Skin epidermis (tissue), 12 donors: Measurements from ENCODE around the gene APPBP2.
"Not testable (repeated sequence)": the region's sequence is repeated elsewhere in the genome, so short reads cannot be mapped to it uniquely, and the experiment has no call there.

ENCODE experiments used
- H3K27ac ChIP-seq, 21 experiments: fragments of 200-600 bp; sonication (generic) in 11 of 21; one replicate each; pipeline ENCODE4 v1.5.0; 2020; ENCODE audit warnings: mild to moderate bottlenecking in 3 of 21, inconsistent platforms in 2 of 21, moderate library complexity in 2 of 21
- H3K4me3 ChIP-seq, 7 experiments: fragments of 200-600 bp; sonication (generic) in 2 of 7; one replicate each; pipeline ENCODE4 v1.5.0; 2020; ENCODE audit warnings: inconsistent platforms in 2 of 7, mild to moderate bottlenecking in 2 of 7, moderate library complexity in 1 of 7

The APPBP2 gene

GRCh38 chr17:60508384-60508980, 17.6 kb downstream of the APPBP2 start:
- Histone ChIP-seq H3K27ac (no peak overlapping the region), H3K4me3 (no peak overlapping the region)

DNA sequence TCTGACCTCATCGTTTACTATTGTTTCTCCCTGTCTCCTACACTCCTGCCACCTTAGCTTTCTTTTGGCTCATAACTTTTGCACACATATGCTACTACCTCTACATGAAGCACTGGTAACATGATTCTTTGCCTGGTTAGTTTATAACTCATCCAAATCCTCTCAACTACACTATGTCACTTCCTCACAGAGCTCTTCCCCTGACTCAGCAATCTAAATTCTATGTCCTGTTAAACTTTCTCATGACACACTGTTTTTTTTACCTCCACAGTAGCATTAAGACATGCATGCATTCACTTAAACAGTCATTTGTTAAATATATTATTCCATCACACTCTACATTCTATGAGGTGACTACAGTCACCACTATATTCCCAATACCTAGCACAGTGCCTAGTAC, 19.7 kb downstream of the APPBP2 start:
- Histone ChIP-seq H3K4me3 (no peak overlapping the region), H3K27ac (no peak overlapping the region)

- no peak overlapping the region for H3K4me3 ChIP-seq
- H3K27ac ChIP-seq: no peak overlapping the region
These were observed 23.9 kb downstream of the APPBP2 start for GRCh38 chr17:60502145-60502544.

DNA sequence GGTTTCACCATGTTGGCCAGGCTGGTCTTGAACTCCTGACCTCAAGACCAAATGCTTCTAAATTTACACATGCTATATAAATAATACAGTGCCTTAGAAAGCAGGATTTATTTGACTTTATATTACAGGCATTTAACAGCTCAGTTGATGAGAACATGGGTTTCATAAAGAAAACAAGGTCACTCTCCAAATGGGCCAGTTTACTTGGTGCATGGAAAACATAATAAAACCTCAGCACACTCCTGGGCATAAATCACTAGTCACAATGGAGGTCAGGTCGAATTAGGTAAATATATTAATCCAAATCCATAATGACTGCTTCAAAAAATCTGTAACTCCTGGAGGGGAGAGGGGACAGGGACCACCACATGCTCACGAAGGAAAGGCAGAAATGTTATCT, 24.5 kb downstream of the APPBP2 start:
- H3K4me3 ChIP-seq: no peak overlapping the region
- H3K27ac ChIP-seq: no peak overlapping the region

DNA sequence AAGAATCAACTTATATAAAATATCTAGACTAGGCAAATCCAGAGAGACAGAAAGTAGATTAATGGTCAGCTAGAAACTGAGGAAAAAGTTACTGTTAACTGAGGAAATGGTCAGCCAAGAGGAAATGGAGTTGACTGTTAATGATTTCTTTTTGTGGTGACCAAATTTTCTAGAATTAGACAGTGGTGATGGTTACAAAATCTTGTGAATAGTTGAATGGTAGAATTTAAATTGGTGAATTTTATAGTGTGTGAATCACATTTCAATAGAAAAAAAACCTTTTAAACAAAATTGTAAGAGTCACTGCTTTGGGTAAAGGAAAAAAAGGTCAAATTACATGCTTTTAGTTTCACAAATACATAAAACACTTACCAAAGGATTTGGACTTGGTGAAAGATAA, 30.0 kb downstream of the APPBP2 start:
- H3K27ac ChIP-seq: no peak overlapping the region
- no peak overlapping the region for H3K4me3 ChIP-seq

GRCh38 chr17:60495260-60495659, 30.8 kb downstream of the APPBP2 start:
- H3K4me3 ChIP-seq: no peak overlapping the region
- no peak overlapping the region for H3K27ac ChIP-seq

- H3K27ac ChIP-seq: no peak overlapping the region
- no peak overlapping the region for H3K4me3 ChIP-seq
These were observed 32.2 kb downstream of the APPBP2 start for GRCh38 chr17:60493847-60494321.

DNA sequence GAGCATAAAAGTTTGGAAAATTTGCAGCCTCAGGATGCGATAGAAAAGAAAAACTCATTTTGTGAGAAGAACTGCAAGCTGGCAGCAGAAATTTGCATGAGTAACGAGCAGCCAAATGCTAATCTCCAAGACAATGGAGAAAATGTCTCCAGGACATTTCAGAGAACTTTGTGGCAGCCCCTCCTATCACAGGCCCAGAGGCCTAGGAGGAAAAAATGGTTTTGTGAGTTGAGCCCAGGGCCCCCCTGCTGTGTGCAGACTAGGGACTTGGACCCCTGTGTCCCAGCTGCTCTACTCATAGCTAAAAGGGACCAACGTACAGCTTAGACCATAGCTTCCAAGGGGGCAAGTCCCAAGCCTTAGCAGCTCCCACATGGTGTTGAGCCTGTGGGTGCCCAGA, 34.3 kb downstream of the APPBP2 start:
- Histone ChIP-seq H3K4me3 (no peak overlapping the region), H3K27ac (no peak overlapping the region)

GRCh38 chr17:60490594-60490993, 35.4 kb downstream of the APPBP2 start:
- not testable (repeated sequence) for H3K27ac ChIP-seq, H3K4me3 ChIP-seq

DNA sequence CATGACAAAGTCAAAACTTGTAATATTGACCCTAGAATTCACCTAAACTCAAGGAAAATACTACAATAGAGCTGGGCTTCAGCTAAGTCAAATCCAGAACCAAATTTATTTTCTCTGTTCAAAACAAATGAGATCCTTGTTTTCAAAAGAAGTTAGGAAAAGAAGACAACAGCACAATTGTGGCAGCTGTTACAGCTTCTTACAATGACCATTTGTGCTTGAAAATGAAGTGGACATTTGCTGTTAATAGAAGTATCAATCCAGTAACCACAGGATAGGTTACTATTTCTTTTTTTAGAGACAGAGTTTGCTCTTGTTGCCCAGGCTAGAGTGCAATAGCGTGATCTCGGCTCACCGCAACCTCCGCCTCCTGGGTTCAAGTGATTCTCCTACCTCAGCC, 44.4 kb downstream of the APPBP2 start:
- Histone ChIP-seq H3K4me3 (no peak overlapping the region), H3K27ac (no peak overlapping the region)

- H3K4me3 ChIP-seq: no peak overlapping the region
- H3K27ac ChIP-seq: no peak overlapping the region
These were observed 52.3 kb downstream of the APPBP2 start for GRCh38 chr17:60473788-60474187.

- no peak overlapping the region for H3K27ac ChIP-seq
- H3K4me3 ChIP-seq: no peak overlapping the region
These were observed 53.6 kb downstream of the APPBP2 start for GRCh38 chr17:60472449-60472848.

DNA sequence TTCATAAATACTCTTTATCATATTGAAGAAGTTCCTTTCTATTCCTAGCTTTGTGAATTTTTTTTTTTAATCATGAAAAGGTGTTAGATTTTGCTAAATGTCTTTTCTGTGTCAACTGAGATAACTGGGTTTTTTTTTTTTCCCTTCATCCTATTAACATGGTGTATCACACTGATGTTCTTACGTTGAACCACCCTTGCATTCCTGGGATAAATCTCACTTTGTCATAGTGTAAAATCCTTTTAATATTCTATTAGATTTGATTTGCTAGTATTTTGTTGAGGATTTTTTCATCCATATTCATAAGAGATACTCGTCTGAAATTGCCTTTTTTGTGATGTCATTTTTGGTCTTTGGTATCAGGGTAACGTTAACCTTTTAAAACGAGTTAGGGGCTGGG, 54.6 kb downstream of the APPBP2 start:
- H3K4me3 ChIP-seq: no peak overlapping the region

DNA sequence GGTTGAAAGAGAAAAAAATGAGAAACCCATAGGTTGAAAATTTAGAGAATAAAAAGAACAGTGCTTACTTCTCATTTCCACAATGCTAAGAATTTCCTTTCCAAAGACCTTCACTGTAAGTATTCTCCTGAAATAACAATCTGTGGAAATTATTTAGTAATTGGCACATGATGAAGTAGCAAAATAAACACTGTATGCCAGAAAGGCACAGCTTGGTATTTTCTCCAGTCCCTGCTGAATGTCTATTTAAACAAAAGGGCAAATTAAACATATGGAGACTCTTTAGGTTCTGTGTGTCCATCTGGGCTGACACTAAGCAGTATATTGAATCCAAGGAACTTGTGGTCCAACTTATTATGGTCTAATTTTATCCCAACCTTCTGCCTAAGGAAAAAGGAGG, 57.7 kb downstream of the APPBP2 start:
- Histone ChIP-seq H3K4me3 (no peak overlapping the region), H3K27ac (no peak overlapping the region)

More for the DNA sequence above, 54.6 kb downstream of the APPBP2 start:
- no peak overlapping the region for H3K27ac ChIP-seq

DNA sequence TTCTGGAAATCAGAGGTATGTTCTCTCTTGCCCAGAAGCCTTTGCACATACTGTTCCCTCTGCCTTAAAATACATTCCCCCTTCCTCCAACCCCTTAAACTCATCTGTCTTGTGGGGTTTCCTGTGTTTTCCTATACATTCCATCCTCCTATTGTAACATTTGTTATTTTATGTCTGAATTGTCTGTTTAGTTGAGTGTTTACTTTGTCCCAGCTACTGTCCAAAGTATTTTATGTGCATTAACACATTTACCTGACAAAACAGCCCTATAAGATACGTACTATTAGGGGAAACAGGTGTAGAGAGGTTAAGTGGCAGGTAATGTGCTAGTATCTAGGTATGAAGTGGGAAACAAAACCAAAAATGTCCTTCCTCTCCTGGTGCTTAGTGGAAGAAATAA, 61.7 kb downstream of the APPBP2 start:
- Histone ChIP-seq H3K4me3 (no peak overlapping the region), H3K27ac (no peak overlapping the region)

- Histone ChIP-seq H3K4me3 (no peak overlapping the region), H3K27ac (no peak overlapping the region)
These were observed 62.7 kb downstream of the APPBP2 start for GRCh38 chr17:60463157-60463835.

GRCh38 chr17:60461584-60461983, 64.5 kb downstream of the APPBP2 start:
- no peak overlapping the region for H3K4me3 ChIP-seq
- no peak overlapping the region for H3K27ac ChIP-seq

- Histone ChIP-seq H3K27ac (peak overlapping the region in 1 of 21 experiments; percentile 27), H3K4me3 (no peak overlapping the region)
These were observed 68.9 kb downstream of the APPBP2 start for GRCh38 chr17:60457148-60457547.

GRCh38 chr17:60455378-60455777, 70.7 kb downstream of the APPBP2 start:
- Histone ChIP-seq H3K27ac (no peak overlapping the region), H3K4me3 (no peak overlapping the region)

GRCh38 chr17:60451965-60452364, 74.1 kb downstream of the APPBP2 start:
- H3K4me3 ChIP-seq: no peak overlapping the region
- no peak overlapping the region for H3K27ac ChIP-seq

GRCh38 chr17:60451071-60451470, 75.0 kb downstream of the APPBP2 start:
- H3K4me3 ChIP-seq: no peak overlapping the region
- H3K27ac ChIP-seq: no peak overlapping the region

DNA sequence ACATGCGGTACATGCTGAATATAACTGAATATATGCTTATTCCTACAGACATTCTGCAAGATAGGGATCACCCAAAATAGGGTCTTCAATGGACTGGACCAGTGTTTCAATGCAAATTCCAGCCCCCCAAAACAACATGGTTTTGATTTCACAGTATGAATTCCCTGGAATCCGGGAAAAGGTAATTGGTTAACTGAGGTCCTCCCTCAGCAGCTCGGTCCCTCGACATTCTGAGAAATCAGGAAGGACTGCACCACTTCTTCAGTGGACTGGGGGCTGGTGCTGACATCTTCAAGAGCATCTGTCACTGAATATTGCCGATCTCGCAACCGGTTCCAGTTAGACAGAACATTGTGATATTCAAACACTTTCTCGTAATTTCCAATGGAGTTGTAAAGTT, 78.7 kb downstream of the APPBP2 start:
- H3K4me3 ChIP-seq: no peak overlapping the region
- no peak overlapping the region for H3K27ac ChIP-seq
